Ishikawa (cell line): Measurements from ENCODE around the gene LRP5.

Experiments
- CEBPB ChIP-seq: IDR thresholded peaks from 2 replicates; pipeline ENCODE4 v1.6.1; 2012
- CREB1 ChIP-seq: IDR thresholded peaks from 2 replicates; pipeline ENCODE4 v1.6.1; 2012; ENCODE audit warnings: low read depth
- EGR1 ChIP-seq: IDR thresholded peaks from 2 replicates; pipeline ENCODE4 v1.6.1; 2012
- EP300 ChIP-seq: IDR thresholded peaks from 2 replicates; pipeline ENCODE4 v1.6.1; 2012; ENCODE audit warnings: borderline replicate concordance
- FOXM1 ChIP-seq: IDR thresholded peaks from 2 replicates; pipeline ENCODE4 v1.6.1; 2012; ENCODE audit warnings: low read depth, borderline replicate concordance
- MAX ChIP-seq: IDR thresholded peaks from 2 replicates; pipeline ENCODE4 v1.6.1; 2012
- NFIC ChIP-seq: IDR thresholded peaks from 2 replicates; pipeline ENCODE4 v1.6.1; 2012
- RAD21 ChIP-seq: IDR thresholded peaks from 2 replicates; pipeline ENCODE4 v1.6.1; 2012; ENCODE audit warnings: low read depth
- REST ChIP-seq: IDR thresholded peaks from 2 replicates; pipeline ENCODE4 v1.6.1; 2012; ENCODE audit warnings: low read depth, mild to moderate bottlenecking
- TAF1 ChIP-seq: IDR thresholded peaks from 2 replicates; pipeline ENCODE4 v1.6.1; 2012; ENCODE audit warnings: low read depth, mild to moderate bottlenecking
- TCF12 ChIP-seq: IDR thresholded peaks from 2 replicates; pipeline ENCODE4 v1.6.1; 2012; ENCODE audit warnings: low read depth
- TEAD4 ChIP-seq: IDR thresholded peaks from 2 replicates; pipeline ENCODE4 v1.6.1; 2012
- USF1 ChIP-seq: IDR thresholded peaks from 2 replicates; pipeline ENCODE4 v1.6.1; 2012
- YY1 ChIP-seq: IDR thresholded peaks from 2 replicates; pipeline ENCODE4 v1.6.1; 2012; ENCODE audit warnings: low read depth
- ZBTB7A ChIP-seq: IDR thresholded peaks from 2 replicates; pipeline ENCODE4 v1.6.1; 2012; ENCODE audit warnings: low read depth

The LRP5 gene

GRCh38 chr11:68398995-68399851 is 86.8 kb downstream of the LRP5 start:
- peak; percentile 77 for TF ChIP-seq USF1
- TF ChIP-seq CEBPB, result no peak
- TF ChIP-seq TEAD4, result no peak
- no peak for TF ChIP-seq ZBTB7A

- no peak for TF ChIP-seq ZBTB7A
- no peak for TF ChIP-seq CREB1
- no peak for TF ChIP-seq MAX
Measured at GRCh38 chr11:68399916-68400315, 87.5 kb downstream of the LRP5 start.

- TF ChIP-seq TCF12 (no peak), TAF1 (no peak), USF1 (no peak), FOXM1 (no peak), CREB1 (no peak), CEBPB (no peak), REST (no peak)
Measured at GRCh38 chr11:68401856-68402255, 89.5 kb downstream of the LRP5 start.

- TF ChIP-seq RAD21 (peak; percentile 48), MAX (no peak)
Measured at GRCh38 chr11:68402355-68403031, 90.1 kb downstream of the LRP5 start.

- no peak for TF ChIP-seq MAX
- no peak for TF ChIP-seq USF1
- TF ChIP-seq TCF12, result no peak
- no peak for TF ChIP-seq REST
- TF ChIP-seq RAD21, result no peak
- no peak for TF ChIP-seq CREB1
- no peak for TF ChIP-seq EP300
- no peak for TF ChIP-seq TEAD4
- TF ChIP-seq YY1, result no peak
- TF ChIP-seq EGR1, result no peak
- TF ChIP-seq ZBTB7A, result no peak
- no peak for TF ChIP-seq TAF1
- no peak for TF ChIP-seq NFIC
Measured at GRCh38 chr11:68403424-68403823, 91.0 kb downstream of the LRP5 start.

- TF ChIP-seq TCF12 (no peak), USF1 (no peak), EGR1 (no peak), CEBPB (no peak), MAX (no peak), CREB1 (no peak), EP300 (no peak), ZBTB7A (no peak), REST (no peak), NFIC (no peak), FOXM1 (no peak), YY1 (no peak), RAD21 (no peak), TAF1 (no peak)
Measured at GRCh38 chr11:68403831-68404230, 91.4 kb downstream of the LRP5 start.
